NOMO-1 treated with DMSO at 0.1 percent for 48 hours (cell line): ENCODE results near the gene HTRA3.

Experiments
- DNase-seq: peaks from one replicate; lab custom pipeline; 2025; ENCODE audit not compliant: unreplicated experiment; lab: John Stamatoyannopoulos, UW

HTRA3 gene

DNA sequence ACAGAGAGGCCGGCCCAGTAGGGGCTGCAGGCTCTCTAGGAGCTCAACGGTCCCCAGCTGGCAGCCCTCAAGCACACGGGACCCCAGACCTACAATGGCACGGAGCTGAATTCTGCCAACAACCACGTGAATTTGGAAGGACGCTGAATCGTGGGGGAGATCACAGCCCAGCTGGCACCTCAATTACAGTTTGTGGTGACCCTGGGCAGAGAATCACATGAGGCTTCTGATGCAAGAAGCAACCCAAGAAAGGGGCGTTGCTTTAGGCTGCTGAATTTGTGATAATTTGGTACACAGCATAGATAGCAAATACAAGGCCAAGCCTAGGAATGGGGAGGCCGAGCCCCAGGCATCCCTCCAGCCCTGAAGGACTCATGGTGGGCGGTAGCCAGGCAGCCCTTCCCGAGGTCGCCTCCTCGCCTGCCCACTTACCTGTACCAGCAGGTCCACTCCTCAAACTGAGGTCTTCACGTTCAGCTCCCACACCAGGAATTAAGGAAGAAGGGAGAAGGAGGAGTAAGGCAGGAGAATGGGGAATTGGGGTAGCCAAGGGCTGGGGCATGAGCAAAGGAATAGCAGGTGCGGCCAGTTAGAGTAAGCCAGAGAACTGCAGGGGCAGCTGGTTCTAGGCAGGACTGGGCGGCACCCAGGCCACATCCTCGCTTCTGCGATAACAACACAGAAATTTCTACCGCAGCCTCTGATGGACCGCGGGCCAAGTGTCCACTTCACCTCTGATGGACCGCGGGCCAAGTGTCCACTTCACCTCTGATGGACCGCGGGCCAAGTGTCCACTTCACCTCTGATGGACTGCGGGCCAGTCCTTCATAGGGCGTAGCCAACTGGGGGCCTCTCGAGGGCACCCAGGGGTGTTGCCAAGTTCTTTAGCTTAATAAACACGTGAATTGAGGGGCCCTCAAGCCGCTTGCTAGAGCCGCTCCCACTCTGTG lies 23.4 kb upstream of the HTRA3 start:
- DNase-seq = no peak

DNA sequence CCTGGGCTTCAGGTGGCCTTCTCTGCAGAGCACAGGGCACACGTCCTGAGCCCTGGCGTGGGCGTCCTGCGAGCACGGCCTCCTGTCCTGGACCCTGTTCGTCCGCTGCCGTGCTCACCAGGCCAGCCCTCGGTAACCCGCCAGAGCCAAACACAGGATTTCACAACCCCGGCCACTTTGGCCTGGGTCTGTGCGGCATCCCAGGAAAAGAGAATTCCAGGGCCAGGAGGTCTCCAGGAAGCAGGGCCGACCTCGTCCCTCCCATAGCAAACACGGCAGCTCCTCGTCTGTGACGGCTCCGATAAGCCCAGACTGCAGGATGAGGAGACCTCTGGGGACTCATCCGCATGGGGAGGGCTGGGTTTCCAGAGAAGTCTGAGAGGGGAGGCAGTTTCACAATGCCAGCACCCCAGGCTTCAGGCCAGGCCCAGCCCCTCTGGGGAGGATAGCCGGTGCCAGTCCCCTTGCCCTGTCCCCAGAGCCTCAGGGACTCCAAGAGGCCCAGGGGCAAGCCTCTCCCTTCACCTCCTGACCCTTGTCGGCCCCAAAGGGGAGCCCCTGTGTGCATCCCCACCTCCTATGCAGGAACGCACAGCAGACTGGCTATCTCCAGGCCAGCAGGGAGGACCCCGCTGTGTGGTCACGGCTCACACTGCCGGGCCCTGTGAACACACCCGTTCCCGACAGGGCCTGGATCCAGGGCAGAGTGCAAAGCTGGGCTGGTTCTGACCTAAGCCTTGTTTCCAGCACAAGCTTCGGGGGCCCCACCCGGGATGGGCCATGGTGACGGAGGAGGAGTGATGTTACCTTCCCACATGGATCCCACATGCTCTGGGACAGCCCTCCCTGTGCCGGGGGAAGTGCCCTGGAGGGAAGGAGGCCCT lies 22.3 kb upstream of the HTRA3 start:
- no peak for DNase-seq

DNA sequence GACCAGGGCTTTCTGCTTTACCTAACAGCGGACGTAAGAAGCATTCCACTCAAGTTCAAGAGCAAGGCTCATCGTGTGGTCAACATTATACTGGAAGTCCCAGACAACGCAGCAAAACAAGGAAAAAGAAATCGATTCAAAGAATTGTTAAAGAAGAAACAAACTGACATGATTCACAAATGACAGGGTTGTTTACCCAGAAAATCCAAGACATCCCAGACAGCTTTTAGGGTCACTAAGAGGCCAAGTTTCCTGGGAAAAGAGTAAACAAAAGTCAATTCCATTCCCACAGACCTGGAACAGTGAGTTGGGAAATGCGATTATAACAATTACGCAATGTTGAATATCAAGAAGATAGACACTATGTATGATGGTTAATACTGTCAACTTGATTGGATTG lies 21.5 kb upstream of the HTRA3 start:
- no peak for DNase-seq

DNA sequence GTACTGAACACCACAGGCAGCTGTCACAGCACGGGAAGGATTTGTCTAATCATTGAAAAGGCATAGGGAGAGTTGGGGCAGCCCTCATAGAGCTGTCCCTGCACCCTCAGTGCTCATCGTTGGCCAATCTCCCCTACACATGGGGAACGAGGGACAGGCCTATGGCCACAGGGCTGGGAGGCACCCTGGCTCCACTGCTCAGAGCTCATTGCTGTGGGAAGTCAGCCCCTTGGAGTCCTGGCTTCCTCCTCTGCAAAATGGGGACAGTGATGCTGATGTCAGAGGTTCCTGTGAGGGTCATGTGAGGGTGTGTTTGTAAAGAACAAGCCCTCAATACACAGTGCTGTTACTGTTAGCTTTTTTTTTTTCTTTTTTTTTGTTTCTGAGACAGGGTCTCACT lies 19.3 kb upstream of the HTRA3 start:
- no peak for DNase-seq

DNA sequence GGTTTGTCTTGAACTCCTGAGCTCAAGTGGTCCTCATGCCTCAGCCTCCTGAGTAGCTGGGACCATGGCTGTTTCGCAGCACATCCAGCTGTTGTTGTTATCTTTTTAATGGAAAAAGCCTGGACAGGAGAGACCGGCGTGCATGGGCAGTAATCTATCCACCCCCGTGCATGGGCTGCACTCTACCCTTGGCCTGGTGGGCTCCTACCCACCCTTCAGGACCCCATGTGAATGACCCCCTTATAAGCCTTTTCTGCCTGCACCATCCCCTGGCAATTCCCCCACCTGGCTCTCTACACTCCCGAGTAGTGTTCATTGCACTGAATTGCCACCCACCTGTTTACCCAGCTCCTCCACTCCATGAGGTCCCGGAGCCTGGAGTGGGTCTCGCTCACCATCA lies 18.9 kb upstream of the HTRA3 start:
- no peak for DNase-seq

DNA sequence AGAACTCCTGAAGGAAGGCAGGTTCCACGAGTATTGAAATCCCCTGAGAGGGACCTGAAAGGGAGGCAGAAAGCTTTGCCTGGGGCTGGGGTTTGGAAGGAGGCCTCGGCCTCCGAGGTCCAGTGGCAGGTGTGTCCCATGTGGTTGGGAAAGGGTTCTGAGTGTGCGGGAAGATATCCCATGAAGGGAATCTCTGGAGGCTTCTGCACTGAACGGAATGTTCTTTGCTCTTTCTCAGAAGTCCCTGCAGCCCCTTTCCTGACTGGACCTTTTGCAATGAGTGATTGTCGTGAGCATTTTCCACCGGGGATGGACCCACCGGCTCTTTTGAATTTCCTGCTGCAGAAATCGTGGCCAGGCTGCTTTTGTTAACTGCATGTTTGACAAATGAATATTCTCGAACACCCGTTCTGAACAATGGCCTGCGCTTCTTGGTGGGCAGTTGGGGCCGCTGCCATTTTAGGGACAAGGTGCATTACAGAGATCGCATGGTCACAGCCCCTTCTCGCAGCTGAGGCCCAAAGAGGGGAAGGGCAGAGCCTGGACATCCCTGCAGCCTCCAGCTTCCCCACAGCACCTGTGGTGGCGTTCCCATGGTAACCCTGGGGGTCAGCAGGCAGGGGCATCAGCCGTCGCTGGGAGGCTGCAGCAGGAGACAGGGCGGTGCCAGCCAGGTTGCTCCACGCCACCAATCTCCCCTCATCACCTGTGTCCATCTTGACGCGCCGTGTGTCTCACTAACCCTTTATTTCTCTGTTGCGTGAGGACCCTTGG lies 18.3 kb upstream of the HTRA3 start:
- no peak for DNase-seq

DNA sequence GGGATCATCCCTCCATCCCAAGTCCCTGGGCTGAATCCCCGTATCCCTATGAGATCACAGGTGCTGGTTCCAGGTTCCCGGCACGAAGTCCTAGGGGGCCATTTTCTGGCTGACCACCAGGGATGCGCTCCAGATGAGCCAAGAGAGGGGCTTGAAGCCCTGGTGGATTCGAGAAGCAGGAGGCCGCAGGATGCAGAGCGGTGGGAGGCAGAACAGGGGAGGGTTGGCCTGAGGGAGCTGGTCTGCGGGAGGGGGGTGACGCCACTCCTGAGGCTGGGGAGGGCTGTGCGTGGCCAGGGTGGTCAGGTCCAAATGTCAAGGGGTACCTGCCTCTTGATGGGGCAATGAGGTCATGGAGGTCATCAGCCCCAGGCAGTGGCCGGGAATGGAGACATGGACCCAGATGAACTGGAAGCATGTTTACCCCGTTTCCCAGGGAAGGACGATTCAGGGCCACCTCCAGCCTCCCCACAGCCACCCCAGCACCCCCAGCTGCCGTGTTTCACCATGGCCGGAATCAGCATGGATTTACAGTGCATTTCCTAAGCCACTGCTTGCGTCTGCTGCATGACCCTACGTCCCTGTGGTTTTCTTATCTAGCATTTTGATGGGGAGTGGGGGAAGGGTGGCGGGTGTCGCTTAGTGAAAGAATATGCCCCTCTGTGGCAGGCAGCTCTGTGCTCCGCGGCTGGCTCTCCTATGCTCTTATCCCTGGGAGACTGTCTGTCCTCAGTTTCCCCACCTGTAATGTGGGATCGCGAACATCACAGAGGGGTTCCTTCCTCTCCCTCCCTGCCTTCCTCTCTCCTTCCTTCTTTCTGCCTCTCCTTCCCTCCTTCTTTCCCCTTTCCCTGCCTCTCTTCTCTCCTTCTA lies 17.0 kb upstream of the HTRA3 start:
- DNase-seq = no peak

DNA sequence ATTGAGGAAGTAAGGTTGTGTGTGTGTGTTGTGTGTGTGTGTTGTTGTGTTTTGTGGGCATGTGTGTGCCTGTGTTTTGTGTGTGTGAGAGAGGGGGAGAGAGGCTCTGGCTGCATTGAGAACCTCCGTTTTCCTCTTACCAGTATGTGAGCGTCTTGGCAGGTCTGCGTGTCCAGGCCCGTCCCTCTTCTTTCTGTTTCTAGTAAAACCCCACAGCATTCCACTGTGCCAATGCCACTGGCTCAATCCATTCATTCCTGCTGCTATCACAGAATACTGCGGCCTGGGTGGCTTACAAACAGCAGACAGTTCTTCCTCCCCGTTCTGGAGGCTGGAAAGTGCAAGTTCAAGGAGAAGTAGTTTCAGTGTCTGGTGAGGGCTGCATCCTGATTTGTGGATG lies 15.5 kb upstream of the HTRA3 start:
- DNase-seq = no peak

DNA sequence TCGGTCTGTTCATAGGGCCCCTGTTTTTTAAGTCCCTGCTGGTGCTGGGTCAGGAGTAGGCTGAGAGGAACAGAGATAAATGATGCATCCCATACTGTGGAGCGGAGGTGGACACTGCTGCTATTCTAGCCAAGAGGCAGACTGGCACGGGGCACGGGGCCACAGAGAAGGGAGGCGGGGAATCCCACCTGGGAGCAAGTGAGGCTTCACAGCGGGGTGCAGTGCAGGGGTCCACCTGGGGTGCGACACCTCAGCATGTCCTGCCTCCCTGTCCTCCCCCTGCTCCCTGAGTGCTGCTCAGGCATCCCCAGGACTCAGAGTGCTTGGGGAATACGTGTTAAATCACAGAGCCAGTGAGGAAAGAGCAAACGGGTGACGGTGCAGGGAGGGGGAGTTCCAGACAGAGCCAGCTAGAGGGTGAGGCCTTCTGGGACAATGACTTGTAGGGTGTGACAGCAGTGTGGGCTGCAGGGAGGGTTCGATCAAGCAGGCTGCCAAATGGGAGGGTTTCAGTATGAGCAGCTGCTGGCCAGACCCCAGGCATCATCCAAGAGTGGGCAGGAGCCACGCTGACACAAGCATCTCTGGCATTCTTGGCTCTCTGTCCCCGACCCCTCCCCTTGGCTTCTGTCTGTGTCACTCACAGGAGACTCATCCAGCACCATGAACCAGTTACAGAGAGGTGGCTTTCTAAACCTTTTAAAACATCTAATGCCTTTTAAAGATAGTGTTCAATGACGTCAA lies 13.7 kb upstream of the HTRA3 start:
- no peak for DNase-seq

DNA sequence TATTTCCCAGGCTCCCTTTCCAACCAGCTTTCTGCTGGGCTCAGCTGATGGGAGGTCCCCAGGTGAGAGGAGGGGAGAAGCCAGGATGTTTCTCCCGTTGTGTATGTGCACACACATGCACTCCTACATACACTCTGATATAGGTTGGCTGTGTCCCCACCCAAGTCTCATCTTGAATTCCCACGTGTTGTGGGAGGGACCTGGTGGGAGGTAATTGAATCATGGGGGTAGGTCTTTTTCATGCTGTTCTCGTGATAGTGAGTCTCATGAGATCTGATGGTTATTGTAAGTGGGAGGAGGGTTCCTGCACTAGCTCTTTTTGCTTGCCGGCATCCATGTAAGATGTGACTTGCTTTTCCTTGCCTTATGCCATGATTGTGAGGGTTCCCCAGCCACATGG lies 11.7 kb upstream of the HTRA3 start:
- DNase-seq = no peak

DNA sequence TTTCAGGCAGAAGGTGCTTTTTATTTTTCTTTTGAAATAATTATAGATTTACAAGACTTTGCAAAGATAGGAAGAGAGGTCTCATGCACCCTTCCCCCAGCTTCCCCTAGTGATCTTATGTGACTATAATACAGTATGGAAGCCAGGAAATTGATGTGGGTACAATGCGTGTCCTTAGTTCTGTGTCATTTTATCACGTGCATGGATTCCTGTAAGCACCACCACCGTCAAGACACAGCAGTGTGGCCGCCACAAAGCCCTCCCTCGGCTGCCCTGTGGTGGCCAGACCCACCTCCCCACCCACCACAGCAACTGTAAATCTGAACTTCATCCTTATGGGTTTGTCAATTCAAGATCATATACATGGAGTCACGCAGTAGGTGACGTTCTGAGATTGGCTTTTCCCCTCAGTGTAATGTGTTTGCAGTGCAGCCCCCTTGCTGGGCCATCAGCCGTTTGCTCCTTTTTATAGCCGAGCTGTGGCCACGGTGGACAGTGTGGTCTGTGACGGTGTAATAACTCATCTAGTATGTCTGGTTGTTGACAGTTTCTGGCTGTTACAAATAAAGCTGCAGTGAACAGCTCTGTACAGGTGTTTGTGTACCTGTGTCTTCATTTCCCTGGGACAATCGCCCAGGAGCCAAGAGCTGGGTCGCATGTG lies 10.9 kb upstream of the HTRA3 start:
- DNase-seq = no peak

DNA sequence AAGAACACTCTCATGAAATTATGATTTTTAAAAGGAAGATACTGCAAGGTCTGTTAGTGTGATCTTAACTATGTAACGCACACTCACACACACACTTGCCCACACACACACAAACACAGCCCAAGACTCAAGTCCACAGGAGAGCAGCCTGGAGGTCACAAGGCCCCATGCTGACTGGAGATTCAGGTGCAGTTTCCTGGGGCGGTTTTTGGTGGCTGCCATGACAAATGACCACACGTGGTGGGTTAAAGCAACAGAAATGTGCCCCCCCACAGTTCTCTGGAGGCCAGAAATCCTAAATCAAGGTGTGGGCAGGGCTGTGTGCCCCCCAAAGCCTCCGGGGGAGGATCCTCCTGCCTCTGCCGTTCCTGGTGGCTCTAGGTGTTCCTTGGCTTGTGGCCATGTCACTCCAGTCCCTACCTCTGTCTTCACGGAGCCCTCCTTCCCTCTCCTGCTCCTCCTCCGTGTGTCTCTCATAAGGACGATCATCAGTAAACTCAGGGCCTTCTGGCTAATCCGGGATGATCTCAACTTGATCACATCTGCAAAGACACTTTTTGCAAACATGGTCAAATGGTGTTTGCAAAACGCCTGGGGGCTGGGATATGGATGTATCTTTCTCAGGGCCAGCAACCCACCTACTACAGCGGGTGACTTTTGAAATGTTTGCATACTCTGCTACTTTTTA lies 9.7 kb upstream of the HTRA3 start:
- no peak for DNase-seq

DNA sequence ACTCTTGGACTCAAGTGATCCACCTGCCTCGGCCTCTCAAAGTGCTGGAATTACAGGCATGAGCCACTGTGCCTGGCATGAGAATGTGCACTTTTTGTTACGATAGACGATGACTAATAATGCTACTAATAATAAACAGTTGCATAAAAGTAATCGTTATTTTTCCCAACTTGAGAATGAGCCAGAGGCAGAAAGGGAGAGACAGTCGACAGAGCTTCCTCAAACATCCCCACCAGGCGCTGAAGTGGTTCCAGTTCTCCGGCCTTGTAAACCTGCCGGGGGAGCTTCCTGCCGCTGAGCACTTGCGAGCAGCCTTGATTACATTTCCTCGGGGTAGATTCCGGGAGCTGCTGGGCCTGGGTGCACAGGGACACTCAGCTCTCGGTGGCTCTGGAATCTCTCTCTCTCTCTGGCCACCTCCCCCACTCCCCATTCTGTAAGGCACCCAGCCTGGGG lies 8.9 kb upstream of the HTRA3 start:
- no peak for DNase-seq

DNA sequence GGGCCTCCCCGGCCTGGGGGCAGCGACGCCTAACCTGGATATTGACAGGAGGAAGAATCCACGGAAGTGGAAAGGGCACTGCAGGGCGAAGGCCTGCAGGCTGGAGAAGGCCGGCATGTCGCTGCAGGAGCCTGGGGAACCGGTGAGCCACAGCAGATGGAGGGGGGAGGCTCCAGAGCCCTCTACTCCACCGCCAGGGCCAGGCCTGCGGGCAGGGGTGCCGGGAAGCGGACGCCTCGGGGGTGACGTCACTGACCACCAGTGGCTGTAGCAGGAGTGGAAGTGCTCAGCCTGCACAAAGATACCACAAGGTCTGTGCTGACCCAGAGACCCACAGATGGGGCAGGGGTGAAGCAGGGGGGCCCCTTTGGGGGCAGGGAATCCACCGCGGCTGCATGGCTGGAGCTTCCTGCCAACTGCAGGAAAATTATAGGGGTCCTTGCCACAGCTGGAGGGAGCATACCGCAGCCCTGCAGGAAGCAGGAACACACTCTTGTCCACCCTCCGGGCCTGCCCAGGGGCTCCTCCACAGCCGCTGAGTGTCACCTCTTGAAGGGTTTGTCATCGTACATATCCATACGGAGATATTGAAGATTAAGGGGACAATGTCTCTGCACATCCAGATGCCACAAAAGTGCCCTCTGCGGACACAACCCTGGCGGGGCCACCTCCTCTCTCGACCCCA lies 7.6 kb upstream of the HTRA3 start:
- no peak for DNase-seq

DNA sequence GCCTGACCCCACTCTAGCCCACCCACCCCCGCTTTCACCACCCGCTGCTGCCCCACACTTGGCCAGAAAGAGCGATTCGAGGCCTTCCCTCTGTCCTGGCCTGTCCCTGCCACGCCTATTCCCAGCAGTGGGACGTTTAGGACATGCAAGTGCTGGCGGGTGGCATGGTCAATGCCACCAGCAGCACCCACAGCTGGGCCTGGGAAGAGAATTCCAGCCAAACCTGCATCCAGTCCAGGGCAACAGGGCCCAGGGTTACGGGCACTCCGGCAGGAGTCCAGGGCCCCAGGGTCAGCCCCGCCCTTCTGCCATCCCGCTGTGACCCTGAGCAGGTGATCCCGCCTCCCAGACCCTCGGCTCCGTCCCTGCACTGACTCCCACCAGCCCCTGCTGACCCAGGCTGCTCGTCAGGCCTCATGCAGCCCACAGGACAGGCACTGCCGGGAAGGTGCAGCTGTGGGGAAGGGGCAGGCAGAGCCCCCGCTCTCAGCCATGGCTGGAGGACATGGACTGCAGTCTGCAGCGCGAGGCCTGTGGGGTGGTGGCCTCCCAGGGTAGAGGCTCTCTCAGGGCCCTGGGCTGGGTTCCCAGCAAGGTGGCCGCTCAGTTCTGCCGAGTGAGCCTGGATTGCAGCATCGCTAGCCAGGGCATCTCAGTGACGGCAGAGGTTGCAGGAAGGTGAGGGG lies 6.8 kb upstream of the HTRA3 start:
- no peak for DNase-seq

DNA sequence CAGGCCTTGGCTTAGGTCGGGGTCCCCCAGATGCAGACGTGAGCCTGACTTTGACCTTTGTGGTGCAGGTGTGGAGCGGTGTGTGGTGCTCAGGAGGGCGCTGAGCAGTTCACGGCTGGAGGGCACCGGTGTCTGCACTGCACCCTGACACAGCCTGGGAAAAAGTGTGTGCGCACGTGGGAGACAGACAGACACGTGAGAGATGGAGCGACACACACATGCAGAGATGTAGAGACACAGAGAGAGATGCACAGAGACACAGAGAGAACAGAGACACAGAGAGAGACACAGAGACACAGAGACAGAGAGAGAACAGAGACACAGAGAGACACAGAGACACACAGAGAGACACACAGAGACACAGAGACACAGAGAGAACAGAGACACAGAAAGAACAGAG lies 6.2 kb upstream of the HTRA3 start:
- no peak for DNase-seq

DNA sequence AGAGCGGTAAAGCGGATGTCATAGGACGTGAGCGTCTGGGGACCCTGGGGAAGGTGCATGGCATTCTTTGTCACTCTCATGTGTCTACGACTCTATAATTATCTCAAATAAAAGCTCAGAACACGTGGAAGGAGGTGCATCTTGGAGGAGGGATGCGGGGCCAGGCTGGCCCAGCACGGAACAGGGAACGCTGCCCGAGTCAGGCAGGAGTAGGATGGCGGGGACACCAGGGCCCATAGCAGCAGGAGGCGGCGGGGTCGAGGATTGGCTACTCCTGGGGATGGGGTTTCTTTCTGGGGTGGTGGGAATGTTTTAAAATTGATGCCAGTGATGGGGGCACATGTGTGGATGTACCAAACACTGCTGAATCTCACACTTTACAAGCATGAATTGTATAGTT lies 5.4 kb upstream of the HTRA3 start:
- DNase-seq = no peak
